HepG2 (cell line): ENCODE results near the gene MRPL58. TPM values are rescaled to one million over a fixed set of nuclear protein-coding genes. Genes with fewer than 3 reads are reported as not detected.

Source experiments
- CHCHD3 ChIP-seq: sonication (generic); formaldehyde crosslinking; IDR thresholded peaks from 2 replicates; pipeline ENCODE4 v1.8.0; 2022; ENCODE audit warnings: mild to moderate bottlenecking, missing genetic modification reagents, moderate library complexity
- GABPA ChIP-seq, 2 experiments: IDR thresholded peaks; 2 replicates each; pipeline ENCODE4 v1.6.1; 2011 to 2016; ENCODE audit warnings: low read depth in 2 of 2, low read length in 1 of 2, missing biosample characterization in 1 of 2, missing genetic modification characterization in 1 of 2
- PHF20 ChIP-seq: sonication (generic); formaldehyde crosslinking; IDR thresholded peaks from 2 replicates; pipeline ENCODE4 v1.5.0; 2020; ENCODE audit warnings: mild to moderate bottlenecking, missing genetic modification reagents
- RCOR2 ChIP-seq: IDR thresholded peaks from 2 replicates; pipeline ENCODE4 v1.6.1; 2016; ENCODE audit warnings: missing biosample characterization, missing genetic modification reagents
- TOE1 ChIP-seq: sonication (generic); formaldehyde crosslinking; IDR thresholded peaks from 2 replicates; pipeline ENCODE4 v1.4.0; 2020; ENCODE audit warnings: mild to moderate bottlenecking, missing genetic modification reagents
- ZNF121 ChIP-seq: sonication (generic); formaldehyde crosslinking; IDR thresholded peaks from 2 replicates; pipeline ENCODE4 v1.5.0; 2020; ENCODE audit warnings: mild to moderate bottlenecking, missing genetic modification reagents
- ZNF331 ChIP-seq: sonication (generic); formaldehyde crosslinking; IDR thresholded peaks from 2 replicates; pipeline ENCODE4 v1.4.0; 2020; ENCODE audit warnings: missing genetic modification reagents
- ZNF547 ChIP-seq: sonication (generic); formaldehyde crosslinking; IDR thresholded peaks from 2 replicates; pipeline ENCODE4 v1.5.1; 2020; ENCODE audit warnings: mild to moderate bottlenecking, missing genetic modification reagents
- ZNF605 ChIP-seq: sonication (generic); formaldehyde crosslinking; IDR thresholded peaks from 2 replicates; pipeline ENCODE4 v1.8.0; 2022; ENCODE audit warnings: mild to moderate bottlenecking, missing genetic modification reagents
- polyA plus RNA-seq, 8 experiments: library from polyadenylated mRNA; depleted of rRNA in 3 of 8; stranded (reverse) in 7 of 8; unstranded in 1 of 8; fragments of >200 nt; fragmentation: Illumina TruSeq in 4 of 8; extraction: Trizol in 4 of 8; gene quantifications; 2 replicates each; pipeline versions ENCODE4 v1.2.1 to v1.2.3, GENCODE V29; 2011 to 2016; ENCODE audit warnings: low read depth in 4 of 8, missing spikeins in 1 of 8, mixed read lengths in 1 of 8; ENCODE audit not compliant: insufficient read depth in 1 of 8
- total RNA-seq, 5 experiments: library from RNA; depleted of rRNA; stranded (reverse); fragments of >200 nt; fragmentation: Illumina TruSeq; extraction: Trizol; gene quantifications; 2 replicates each; pipeline ENCODE4 v1.2.3, GENCODE V29; 2016; ENCODE audit warnings: low read depth in 1 of 5
- TF ChIP-seq, protein P1 (sequence below): sonication (generic); formaldehyde crosslinking; IDR thresholded peaks from 2 replicates; pipeline ENCODE4 v1.4.0; 2020; ENCODE audit warnings: mild to moderate bottlenecking, missing genetic modification reagents
- TF ChIP-seq, protein P2 (sequence below): sonication (generic); formaldehyde crosslinking; IDR thresholded peaks from 2 replicates; pipeline ENCODE4 v1.4.0; 2020; ENCODE audit warnings: missing genetic modification reagents
- TF ChIP-seq, protein P3 (sequence below): sonication (generic); formaldehyde crosslinking; IDR thresholded peaks from 2 replicates; pipeline ENCODE4 v1.4.0; 2020; ENCODE audit warnings: mild to moderate bottlenecking, missing genetic modification reagents

The MRPL58 gene
- total and polyA plus RNA-seq, 2 of the 13 experiments (the other 11 are each of a cell fraction or from before 2014, with no cell fraction given): 44.9 to 68.9 TPM

GRCh38 chr17:74982663-74983313 is 29.7 kb upstream of the MRPL58 start (continued):
- TF ChIP-seq TOE1 (CRISPR knock-in tag) (0 out of 2 replicates have a peak, but pooled peaks have one; percentile 38), ZNF605 (CRISPR knock-in tag) (peak; percentile 20; the same call in 1 of the 2 replicates), GABPA (IDR thresholded peaks at IDR 0.05; ENCODE audit: low read depth, low read length) (peak; percentile 23; the same call in 1 of the 2 replicates), GABPA (CRISPR knock-in tag; IDR thresholded peaks at IDR 0.05; ENCODE audit: low read depth) (peak; percentile 47), ZNF331 (CRISPR knock-in tag) (0 out of 2 replicates have a peak, but pooled peaks have one; percentile 3), ZNF547 (0 out of 2 replicates have a peak, but pooled peaks have one; percentile 9), RCOR2 (0 out of 2 replicates have a peak, but pooled peaks have one; percentile 4), ZNF121 (CRISPR knock-in tag) (peak; percentile 53), CHCHD3 (CRISPR knock-in tag) (peak; percentile 8; the same call in 1 of the 2 replicates), PHF20 (CRISPR knock-in tag) (peak; percentile 53; the same call in 1 of the 2 replicates)
- TF ChIP-seq, protein P1, sequence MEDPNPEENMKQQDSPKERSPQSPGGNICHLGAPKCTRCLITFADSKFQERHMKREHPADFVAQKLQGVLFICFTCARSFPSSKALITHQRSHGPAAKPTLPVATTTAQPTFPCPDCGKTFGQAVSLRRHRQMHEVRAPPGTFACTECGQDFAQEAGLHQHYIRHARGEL (CRISPR knock-in tag): 0 out of 2 replicates have a peak, but pooled peaks have one; percentile 4
- TF ChIP-seq, protein P2, sequence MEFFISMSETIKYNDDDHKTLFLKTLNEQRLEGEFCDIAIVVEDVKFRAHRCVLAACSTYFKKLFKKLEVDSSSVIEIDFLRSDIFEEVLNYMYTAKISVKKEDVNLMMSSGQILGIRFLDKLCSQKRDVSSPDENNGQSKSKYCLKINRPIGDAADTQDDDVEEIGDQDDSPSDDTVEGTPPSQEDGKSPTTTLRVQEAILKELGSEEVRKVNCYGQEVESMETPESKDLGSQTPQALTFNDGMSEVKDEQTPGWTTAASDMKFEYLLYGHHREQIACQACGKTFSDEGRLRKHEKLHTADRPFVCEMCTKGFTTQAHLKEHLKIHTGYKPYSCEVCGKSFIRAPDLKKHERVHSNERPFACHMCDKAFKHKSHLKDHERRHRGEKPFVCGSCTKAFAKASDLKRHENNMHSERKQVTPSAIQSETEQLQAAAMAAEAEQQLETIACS (CRISPR knock-in tag): peak; percentile 6; the same call in 1 of the 2 replicates
- TF ChIP-seq, protein P3, sequence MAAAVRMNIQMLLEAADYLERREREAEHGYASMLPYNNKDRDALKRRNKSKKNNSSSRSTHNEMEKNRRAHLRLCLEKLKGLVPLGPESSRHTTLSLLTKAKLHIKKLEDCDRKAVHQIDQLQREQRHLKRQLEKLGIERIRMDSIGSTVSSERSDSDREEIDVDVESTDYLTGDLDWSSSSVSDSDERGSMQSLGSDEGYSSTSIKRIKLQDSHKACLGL: peak; percentile 5; the same call in 1 of the 2 replicates
